WI38 (cell line): ENCODE data around the gene GRIN3B.

ENCODE experiments used
- H3K4me3 ChIP-seq: 2 replicates; pipeline ENCODE4 v1.5.1; 2011; ENCODE audit warnings: low read depth, mild to moderate bottlenecking, control low read depth, low read length
- TF ChIP-seq, protein P1 (sequence below): IDR thresholded peaks from 2 replicates; pipeline ENCODE4 v1.5.1; 2012; ENCODE audit warnings: low read depth, mild to moderate bottlenecking, control low read depth, low read length

GRIN3B gene

DNA sequence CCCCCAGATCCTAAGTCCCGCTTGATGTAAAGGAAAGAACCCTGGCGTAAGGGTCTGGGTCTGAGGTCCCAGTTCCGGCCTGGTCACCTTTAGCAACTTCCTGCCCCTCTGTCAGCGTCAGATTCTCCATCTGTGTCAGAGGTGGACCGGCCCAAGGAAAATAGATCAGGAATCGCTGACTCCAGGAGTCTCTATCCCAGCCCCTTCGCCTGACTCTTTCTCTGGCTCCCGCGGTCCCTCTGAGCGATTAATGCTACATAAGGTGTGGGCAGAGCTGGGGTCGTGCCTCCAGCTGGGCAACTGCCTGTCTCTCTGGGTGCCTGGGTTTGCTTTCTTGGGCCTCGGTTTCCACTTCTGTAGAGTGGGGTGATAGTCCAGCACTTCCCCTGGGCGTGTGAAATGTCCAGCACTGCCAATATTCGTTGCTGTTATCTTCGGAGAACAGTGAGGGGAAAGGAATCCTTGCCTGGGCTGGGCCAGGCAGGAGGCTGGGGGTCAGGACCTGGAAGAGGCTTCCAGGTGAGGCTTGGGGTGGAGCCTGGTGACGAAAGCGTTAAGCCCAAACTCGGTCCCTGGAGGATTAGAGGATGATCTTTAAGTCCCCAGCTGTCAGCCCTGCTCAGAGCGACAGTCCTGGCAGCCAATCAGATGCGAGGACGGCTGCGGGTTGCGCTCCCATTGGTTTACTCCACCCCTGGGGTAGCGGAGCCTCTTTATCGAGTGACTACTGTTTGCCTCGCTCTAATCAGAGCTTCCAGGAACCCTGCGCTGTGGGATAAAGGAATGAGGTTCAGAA lies 40.5 kb downstream of the GRIN3B start:
- H3K4me3 ChIP-seq, result peak overlapping the region; percentile 52

DNA sequence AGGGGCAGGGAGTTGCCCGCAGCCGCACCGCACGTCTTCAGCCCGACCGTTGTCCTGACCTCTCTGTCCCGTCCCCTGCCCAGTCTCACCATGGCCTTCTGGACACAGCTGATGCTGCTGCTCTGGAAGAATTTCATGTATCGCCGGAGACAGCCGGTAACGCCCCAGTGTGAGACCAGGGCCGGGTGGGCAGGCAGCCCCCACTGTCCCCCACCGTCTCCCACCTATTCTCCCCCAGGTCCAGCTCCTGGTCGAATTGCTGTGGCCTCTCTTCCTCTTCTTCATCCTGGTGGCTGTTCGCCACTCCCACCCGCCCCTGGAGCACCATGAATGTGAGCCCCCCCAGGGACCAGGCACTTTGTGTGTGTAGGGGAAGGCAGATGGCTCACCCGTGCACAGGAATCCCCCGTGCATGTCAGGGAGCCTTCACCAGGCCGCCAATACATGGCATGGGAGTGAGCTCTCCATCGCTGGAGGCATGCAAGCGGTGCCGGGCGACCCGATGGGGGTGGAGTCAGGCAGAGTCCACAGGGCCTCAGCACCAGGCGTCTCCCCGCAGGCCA lies 41.1 kb downstream of the GRIN3B start:
- peak overlapping the region; percentile 40 for H3K4me3 ChIP-seq

More for the DNA sequence above, 40.5 kb downstream of the GRIN3B start:
- TF ChIP-seq, protein P1, sequence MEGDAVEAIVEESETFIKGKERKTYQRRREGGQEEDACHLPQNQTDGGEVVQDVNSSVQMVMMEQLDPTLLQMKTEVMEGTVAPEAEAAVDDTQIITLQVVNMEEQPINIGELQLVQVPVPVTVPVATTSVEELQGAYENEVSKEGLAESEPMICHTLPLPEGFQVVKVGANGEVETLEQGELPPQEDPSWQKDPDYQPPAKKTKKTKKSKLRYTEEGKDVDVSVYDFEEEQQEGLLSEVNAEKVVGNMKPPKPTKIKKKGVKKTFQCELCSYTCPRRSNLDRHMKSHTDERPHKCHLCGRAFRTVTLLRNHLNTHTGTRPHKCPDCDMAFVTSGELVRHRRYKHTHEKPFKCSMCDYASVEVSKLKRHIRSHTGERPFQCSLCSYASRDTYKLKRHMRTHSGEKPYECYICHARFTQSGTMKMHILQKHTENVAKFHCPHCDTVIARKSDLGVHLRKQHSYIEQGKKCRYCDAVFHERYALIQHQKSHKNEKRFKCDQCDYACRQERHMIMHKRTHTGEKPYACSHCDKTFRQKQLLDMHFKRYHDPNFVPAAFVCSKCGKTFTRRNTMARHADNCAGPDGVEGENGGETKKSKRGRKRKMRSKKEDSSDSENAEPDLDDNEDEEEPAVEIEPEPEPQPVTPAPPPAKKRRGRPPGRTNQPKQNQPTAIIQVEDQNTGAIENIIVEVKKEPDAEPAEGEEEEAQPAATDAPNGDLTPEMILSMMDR, result no peak

DNA sequence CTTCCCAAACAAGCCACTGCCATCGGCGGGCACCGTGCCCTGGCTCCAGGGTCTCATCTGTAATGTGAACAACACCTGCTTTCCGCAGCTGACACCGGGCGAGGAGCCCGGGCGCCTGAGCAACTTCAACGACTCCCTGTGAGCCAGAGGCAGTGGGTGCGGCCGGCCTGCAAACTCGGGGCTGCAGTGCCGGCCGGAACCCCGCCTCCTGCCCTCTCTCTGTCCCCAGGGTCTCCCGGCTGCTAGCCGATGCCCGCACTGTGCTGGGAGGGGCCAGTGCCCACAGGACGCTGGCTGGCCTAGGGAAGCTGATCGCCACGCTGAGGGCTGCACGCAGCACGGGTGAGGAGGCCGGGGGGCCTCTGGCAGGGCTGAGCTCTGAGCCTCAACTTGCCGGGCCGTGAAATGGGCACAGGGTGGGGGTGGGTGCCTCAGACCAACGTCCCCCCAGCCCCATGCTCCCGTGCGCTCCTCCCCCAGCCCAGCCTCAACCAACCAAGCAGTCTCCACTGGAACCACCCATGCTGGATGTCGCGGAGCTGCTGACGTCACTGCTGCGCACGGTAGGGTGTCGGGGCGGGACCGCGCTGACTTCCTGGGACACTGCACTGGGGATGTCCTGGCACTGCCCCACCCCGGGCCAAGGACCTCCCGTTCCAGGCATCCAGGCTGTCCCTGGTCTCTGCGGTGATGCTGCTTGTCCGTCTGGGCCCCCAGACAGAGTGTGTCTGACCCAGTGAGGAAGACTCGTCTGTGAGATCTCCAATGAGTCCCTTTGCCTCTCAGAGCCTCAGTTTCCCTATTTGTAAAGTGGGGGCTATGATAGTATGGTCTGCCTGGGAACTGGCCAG lies 41.8 kb downstream of the GRIN3B start:
- TF ChIP-seq, protein P1, result no peak
- H3K4me3 ChIP-seq, result no peak overlapping the region

More for the DNA sequence above, 41.1 kb downstream of the GRIN3B start:
- TF ChIP-seq, protein P1, result no peak

DNA sequence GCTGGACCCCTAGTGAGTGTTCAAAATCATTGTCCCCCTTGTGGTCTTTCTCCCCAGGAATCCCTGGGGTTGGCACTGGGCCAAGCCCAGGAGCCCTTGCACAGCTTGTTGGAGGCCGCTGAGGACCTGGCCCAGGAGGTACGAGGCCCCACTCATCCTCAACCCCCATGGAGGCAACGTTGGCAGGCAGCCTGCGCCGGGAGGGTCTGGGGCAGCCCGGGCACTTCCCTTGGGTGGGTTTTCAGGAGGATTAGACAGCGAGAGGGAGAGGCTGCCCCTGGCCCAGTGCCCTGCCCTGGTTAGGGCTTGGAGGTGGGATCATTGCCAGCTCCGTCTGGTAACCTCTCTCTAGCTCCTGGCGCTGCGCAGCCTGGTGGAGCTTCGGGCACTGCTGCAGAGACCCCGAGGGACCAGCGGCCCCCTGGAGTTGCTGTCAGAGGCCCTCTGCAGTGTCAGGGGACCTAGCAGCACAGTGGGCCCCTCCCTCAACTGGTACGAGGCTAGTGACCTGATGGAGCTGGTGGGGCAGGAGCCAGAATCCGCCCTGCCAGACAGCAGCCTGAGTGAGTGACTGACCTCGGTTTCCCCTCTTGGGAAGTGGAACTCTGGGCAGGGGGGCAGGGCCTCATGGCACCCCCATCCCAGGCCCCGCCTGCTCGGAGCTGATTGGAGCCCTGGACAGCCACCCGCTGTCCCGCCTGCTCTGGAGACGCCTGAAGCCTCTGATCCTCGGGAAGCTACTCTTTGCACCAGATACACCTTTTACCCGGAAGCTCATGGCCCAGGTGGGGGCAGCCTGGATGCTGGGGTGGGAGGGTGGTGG lies 42.7 kb downstream of the GRIN3B start:
- H3K4me3 ChIP-seq, result no peak overlapping the region
- TF ChIP-seq, protein P1, result no peak

DNA sequence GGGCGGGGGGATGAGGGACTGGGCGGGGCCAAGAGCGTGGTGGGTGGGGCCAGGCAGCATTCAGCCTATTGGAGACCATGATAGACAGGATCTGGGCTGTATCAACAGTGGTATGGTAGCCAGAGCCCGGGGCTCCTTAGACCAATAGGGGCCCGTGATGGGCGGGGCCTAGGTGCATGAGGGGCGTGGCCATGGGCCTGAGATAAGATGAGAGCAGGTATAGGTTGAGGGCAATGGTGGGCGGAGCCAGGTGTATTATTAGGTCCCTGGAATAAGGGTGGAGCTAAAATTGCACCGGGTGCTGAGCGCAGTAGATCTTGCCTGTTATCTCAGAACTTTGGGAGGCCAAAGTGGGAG lies 45.0 kb downstream of the GRIN3B start:
- no peak overlapping the region for H3K4me3 ChIP-seq
- TF ChIP-seq, protein P1, result no peak

DNA sequence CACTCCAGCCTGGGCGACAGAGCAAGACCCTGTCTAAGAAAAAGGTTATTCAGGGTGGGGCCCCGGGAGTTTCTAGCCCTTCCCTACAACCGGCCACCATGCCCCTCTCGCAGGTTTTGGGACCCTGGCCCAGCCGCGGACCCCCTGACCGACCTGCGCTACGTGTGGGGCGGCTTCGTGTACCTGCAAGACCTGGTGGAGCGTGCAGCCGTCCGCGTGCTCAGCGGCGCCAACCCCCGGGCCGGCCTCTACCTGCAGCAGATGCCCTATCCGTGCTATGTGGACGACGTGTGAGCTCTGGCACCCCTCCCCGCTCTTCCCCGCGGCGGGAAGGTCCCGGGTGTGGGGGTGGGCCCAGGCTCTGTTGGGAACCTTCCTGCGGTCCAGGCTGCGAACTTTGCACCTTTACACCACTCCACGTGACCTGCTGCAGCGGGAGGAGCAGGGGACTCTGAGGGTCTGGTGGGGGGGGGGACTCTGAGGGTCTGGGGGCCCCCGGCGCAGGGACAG lies 46.0 kb downstream of the GRIN3B start:
- no peak overlapping the region for H3K4me3 ChIP-seq
- TF ChIP-seq, protein P1, result no peak
